ENCODE results near the gene ARHGAP15. TPM values are rescaled to one million over a fixed set of nuclear protein-coding genes. Genes with fewer than 3 reads are reported as not detected.

ARHGAP15 gene
- total RNA-seq, 1 experiment from 2014 or later, result 0.41 TPM

- H3K36me3 ChIP-seq (ENCODE audit: control insufficient read depth, insufficient read depth, low read length), result no peaks in the 10 kb centered on the region
- DNase-seq (ENCODE audit: low read depth, low spot score), result no peak
- no peaks in the 10 kb centered on the region for H3K27me3 ChIP-seq (ENCODE audit: control insufficient read depth, insufficient read depth, low read length)
- no peaks in the 10 kb centered on the region for H3K4me1 ChIP-seq (ENCODE audit: control insufficient read depth, insufficient read depth, low read length)
- BruUV-seq (replicated peaks), result no TSS peak
- H3K4me3 ChIP-seq (ENCODE audit: low read depth in 2 of 2, low read length in 2 of 2), result no peak overlapping the region
- no peak for ATAC-seq
- CTCF ChIA-PET, result no interaction called here
- TF ChIP-seq CTCF (IDR thresholded peaks at IDR 0.05) (no peak), SIN3A (IDR thresholded peaks at IDR 0.05; ENCODE audit: borderline replicate concordance, insufficient read depth, low read depth, low read length) (no peak), TCF7L2 (IDR thresholded peaks at IDR 0.05; ENCODE audit: low read depth, low read length) (no peak), REST (IDR thresholded peaks at IDR 0.05; ENCODE audit: insufficient read depth in 1 of 2, low read depth in 2 of 2, low read length in 1 of 2) (no peak), POLR2AphosphoS5 (IDR thresholded peaks at IDR 0.05; ENCODE audit: low read depth, low read length) (no peak)
- H3K27ac ChIP-seq (ENCODE audit: low read length), result no peak overlapping the region
- POLR2A ChIA-PET, result no interaction called here
- in situ Hi-C loops (cut with HindIII; ENCODE audit: low pct_unique_long_range_greater_than_20kb, low sequenced_read_pairs), result no loop called here
- no peaks in the 10 kb centered on the region for H3K9me3 ChIP-seq (ENCODE audit: control insufficient read depth, insufficient read depth, low read depth, low read length)
- intact Hi-C loops (cut with micrococcal nuclease; ENCODE audit: unreplicated experiment), result no loop called here
Measured at GRCh38 chr2:143684551-143685320, 555.5 kb downstream of the ARHGAP15 start.

GRCh38 chr2:143685421-143686078 lies 556.3 kb downstream of the ARHGAP15 start:
- CTCF ChIA-PET, result no interaction called here
- Histone ChIP-seq H3K27me3 (ENCODE audit: control insufficient read depth, insufficient read depth, low read length) (no peaks in the 10 kb centered on the region), H3K27ac (ENCODE audit: low read length) (no peak overlapping the region), H3K36me3 (ENCODE audit: control insufficient read depth, insufficient read depth, low read length) (no peaks in the 10 kb centered on the region), H3K4me3 (ENCODE audit: low read depth in 2 of 2, low read length in 2 of 2) (no peak overlapping the region), H3K9me3 (ENCODE audit: control insufficient read depth, insufficient read depth, low read depth, low read length) (no peaks in the 10 kb centered on the region), H3K4me1 (ENCODE audit: control insufficient read depth, insufficient read depth, low read length) (no peaks in the 10 kb centered on the region)
- POLR2A ChIA-PET, result no interaction called here
- no TSS peak for BruUV-seq (replicated peaks)
- intact Hi-C loops (cut with micrococcal nuclease; ENCODE audit: unreplicated experiment) (no loop called here), in situ Hi-C loops (cut with HindIII; ENCODE audit: low pct_unique_long_range_greater_than_20kb, low sequenced_read_pairs) (no loop called here)
- TF ChIP-seq POLR2AphosphoS5 (IDR thresholded peaks at IDR 0.05; ENCODE audit: low read depth, low read length) (no peak), REST (IDR thresholded peaks at IDR 0.05; ENCODE audit: insufficient read depth in 1 of 2, low read depth in 2 of 2, low read length in 1 of 2) (no peak), SIN3A (IDR thresholded peaks at IDR 0.05; ENCODE audit: borderline replicate concordance, insufficient read depth, low read depth, low read length) (no peak), TCF7L2 (IDR thresholded peaks at IDR 0.05; ENCODE audit: low read depth, low read length) (no peak), CTCF (IDR thresholded peaks at IDR 0.05) (no peak)
- DNase-seq (ENCODE audit: low read depth, low spot score) (no peak), ATAC-seq (no peak)
